GM18907 (cell line): ENCODE measurements around the gene GMPR2.
"Not testable (repeated sequence)": the region's sequence is repeated elsewhere in the genome, so short reads cannot be mapped to it uniquely, and the experiment has no call there.

ENCODE experiments used
- ATAC-seq: cut with Tn5 transposase; IDR thresholded peaks from one replicate; pipeline ENCODE4 v1.9.1; 2021; ENCODE audit warnings: mild to moderate bottlenecking, moderate library complexity; ENCODE audit not compliant: unreplicated experiment

GMPR2 gene

DNA sequence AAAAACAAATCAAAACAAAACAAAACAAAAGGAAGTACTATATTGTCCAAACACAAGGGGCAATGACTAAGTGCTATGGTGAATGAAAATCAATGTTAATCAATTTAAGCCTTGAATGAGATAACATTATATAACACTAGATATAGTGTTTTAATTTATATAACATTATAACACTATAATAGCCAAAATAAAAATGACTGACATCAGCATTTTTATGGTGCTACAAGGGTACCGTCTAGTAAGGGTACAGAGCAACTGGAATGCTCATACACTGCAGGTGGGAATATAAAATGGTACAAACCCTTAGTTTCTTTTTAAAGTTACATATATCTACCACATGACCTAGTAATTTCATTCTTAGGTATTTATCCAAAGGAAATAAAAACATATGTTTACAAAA is 6.3 kb upstream of the GMPR2 start:
- ATAC-seq: no peak

DNA sequence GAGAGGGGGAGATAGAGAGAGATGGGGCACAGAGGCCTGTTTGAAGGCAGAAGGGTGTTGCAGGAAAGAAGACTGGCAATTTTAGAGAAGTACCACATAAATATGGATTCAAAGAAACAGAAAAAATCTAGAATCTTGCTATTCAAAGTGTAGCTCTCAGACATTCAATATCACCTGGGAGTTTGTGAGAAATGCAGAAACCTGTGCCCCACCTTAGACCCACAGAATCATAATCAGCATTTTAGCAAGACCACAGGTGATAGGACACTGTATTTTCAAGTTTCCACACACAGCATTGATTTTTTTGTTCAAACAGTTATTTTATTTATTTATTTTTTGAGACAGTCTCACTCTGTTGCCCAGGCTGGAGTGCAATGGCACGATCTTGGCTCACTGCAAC is 3.8 kb upstream of the GMPR2 start:
- no peak for ATAC-seq

DNA sequence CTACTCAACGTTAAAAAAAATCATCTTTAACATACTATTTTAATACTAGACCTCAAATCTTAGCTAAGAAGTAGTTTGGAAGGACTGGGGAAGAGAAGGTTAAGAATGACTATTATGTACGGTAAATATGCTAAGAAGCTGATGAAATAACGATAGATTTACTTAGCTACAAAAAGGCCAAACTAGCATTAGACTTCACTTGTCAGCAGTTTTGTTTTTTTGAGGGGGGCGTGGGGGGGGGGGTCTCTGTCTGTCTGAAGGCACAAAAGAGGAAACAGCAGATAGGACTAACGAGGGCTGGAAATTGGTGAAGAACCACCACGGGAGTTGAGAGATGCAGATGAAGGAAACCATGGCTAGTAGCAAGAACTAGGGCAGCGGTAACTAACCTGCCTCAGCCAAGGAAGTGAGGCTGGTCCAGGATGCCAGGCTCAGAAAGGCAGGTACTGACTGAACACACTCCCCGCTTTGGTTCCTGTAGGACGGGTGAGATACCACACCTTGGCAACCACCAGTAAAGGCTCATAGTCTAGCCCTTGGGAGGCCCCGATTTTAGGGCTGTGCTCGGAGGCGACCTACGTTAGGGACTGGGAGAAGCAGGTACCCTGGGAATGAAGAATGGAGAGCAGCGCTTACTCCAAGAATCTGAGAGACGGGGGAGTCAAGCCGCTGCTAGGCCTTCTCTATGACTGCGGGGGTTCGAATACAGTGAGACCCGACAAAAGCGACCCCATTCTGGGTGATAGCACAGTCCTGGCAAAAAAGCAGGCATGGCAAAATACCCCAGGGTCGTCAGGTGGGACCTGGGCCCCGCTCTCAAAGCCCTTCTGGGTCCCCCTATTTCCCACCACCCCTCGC is 1.2 kb upstream of the GMPR2 start:
- peak; percentile 21 for ATAC-seq

DNA sequence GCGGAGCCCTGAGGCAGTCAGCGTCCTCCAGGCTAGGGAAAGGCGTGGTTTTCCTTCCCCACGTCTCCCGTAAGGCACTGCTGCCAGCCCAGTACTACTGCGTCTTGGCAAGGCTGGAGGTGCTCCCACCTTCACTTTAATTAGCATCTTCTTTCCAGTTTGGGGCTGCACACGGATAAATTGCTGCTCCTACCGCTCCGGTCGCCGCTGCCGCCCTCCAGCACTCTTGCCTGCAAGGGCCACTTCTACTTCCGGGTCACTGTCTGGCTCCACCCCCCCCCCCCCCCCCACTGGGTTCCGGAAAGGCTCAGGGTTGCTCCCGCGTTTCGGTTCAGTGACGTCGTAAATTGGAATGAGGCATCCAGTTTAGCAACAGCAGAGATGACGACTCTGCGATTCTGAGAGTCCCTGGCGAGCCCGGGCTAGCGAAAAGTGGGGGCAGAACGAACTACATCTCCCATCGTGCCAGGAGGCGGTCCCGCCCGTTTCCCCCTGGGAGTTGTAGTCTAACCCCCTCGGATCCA is 546 bp upstream of the GMPR2 start, which contains the start of gene NEDD8:
Gene NEDD8, minus strand, starts transcription at position 247 of the 524 bp plus-strand sequence. Its CDS starts 100 bp downstream, at position 147.
- ATAC-seq: peak; percentile 77

DNA sequence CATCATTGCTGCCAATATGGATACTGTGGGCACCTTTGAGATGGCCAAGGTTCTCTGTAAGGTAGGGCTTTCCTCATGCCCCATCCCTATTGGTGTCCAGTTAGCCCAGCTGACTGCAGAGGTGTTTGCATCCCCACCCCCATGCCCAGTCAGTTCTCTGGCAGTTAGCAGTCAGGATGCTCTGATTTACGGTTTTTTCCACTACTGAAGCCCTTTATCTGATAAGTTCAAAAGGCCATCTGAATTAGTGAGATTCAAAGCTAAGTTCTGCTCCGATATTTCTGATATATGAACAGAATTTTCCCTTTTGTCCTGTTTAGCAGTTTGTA is 773 bp downstream of the GMPR2 start:
- ATAC-seq: no peak

DNA sequence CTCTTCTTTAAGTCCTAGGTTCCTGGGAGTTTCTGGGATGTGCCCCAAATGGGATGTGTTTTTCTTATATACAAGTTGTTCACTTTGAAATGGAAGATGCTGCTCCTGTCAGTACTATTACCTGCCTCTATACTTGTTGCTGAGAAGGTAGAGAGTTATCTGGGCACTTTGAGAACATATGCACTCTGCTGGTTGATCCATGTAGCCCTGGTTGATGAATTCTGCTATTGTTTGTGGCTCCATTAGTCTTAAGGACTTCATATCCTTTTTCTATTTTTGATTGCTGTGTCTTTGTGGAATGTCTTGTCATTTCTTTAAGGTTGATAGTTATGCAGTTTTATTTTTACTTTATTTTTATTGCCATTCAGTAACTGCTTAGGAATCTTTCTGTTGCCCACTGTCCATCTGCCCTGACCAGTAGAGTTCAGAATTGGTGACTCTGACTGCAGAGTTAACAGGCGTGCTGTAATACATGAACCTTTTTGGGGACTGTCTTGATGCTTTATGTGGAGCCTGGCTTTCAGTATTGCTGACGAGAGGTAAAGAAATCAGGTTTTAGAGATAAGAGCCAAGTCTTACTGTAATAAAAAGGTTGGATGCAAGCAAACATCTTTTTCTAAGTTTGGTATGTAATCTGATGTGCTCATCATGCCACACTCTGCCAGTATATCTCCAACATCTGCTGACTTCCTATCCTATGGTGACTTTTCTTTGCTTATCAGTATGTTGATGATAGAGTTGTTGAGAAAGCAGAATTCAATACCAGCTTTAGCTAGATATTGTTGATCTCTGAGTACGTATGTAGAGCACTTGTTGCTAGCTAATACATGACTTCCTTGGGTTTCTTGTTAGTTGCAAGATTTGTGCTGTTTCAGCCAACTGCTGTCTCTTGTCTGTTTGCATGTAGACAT is 1.6 kb downstream of the GMPR2 start:
- no peak for ATAC-seq

DNA sequence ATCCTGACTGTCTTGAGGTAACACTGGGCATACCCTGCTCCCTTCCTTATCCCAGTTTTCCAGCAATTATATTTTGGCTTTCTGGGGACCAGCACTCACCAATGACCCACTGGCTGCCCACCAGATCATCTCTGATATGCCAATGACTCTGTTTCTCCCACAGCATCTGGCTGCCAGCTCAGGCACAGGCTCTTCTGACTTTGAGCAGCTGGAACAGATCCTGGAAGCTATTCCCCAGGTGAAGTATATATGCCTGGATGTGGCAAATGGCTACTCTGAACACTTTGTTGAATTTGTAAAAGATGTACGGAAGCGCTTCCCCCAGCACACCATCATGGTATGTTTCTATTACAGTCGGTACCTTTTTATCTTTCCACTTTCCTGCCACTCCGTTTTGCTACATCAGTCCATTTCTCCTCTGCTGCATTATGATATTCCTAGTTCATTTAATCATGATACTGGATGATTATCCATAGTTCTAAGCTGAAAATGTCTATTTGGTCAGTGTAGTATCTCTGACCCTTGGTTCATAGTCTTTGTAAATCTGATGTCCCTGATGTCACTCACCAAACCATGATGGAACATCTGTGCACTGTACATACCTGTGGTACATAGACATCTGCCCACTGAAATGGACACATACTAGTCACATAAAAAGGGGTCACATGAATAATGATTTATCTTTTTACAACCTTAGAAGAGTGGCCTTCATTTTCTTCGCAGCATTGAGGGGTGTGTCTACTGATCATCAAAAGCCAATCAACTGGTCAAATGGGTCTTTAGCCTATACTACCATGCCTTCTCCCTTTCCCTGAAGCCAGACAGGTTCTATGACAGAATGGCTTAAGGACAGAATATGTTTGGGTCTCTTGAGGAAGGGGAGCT is 3.3 kb downstream of the GMPR2 start:
- no peak for ATAC-seq

DNA sequence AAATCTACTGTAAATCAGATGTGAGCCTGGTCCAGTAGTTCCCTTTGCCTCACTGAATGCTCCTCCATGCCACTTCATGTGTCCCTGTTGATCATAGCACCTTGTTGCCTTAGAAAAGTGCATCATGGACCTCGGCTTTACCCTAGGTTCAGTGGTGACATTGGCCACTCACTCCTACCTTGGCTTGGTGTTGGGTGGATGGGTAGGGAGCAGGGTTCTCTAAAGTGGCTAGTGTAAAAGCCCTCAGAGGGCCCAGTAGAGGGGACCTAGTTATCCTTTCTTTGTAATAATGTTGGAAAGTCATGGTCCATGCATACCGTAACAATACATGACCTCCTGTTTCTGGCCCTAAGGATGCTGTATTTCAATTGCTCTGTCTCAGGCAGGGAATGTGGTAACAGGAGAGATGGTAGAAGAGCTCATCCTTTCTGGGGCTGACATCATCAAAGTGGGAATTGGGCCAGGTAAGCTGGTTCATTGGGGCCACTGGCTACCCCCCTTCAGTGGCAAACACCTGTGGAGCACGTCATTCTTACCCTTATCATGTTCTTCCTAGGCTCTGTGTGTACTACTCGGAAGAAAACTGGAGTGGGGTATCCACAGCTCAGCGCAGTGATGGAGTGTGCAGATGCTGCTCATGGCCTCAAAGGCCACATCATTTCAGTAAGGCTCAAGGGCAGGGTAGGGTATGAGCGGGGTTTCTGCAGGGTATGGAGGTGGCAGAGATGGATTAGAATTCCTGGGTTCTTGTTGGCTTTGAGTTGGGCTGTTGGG is 4.1 kb downstream of the GMPR2 start:
- ATAC-seq: no peak

DNA sequence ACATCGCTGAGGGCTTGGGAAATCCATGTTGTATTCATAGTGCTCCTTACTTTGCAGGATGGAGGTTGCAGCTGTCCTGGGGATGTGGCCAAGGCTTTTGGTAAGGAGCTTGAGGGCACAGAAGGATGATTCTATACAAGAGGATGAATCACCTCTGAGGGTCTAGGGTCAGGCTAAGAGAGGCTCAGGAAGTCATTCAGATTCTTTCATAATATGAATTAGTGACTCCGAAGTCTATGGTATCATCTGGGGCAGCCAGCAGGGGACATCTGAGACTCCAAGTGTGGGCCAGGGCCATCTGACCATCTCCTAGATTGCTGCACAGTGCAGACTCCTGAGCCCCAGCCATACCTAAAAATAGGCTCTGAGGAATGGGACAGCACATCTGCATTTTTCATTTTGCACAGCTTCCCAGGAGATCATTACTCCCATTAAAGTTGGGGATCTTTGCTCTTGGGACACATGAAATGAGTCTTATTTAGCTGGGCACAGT is 4.8 kb downstream of the GMPR2 start:
- ATAC-seq: no peak

DNA sequence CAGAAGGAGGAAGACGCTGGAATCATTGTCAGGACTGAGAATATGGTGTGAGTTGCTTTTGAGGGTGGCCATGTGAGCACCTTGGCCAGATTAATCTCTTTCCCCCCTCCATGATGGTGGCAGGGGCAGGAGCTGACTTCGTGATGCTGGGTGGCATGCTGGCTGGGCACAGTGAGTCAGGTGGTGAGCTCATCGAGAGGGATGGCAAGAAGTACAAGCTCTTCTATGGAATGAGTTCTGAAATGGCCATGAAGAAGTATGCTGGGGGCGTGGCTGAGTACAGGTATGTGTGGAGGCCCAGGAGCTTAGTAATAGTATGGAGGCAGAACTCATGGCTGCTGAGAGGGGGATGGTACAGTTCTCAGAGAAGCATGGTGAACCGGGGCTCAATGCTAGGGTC is 5.4 kb downstream of the GMPR2 start:
- ATAC-seq: no peak

DNA sequence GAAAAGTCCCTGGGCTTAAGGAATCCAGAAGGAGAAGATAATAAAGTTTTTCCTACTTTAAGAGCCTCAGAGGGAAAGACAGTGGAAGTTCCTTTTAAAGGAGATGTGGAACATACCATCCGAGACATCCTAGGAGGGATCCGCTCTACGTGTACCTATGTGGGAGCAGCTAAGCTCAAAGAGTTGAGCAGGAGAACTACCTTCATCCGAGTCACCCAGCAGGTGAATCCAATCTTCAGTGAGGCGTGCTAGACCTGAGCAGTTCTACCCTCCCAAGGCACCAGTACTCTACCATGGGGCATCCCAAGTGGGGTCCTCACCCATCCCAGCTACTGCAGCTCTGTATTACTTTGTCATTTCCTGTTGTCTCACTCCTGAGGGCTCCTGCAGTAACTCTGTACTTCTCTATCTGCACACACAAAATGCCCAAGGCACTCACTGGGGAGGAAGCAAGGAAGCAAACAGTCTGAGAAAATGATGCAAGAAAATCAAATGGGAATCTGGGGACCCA is 5.9 kb downstream of the GMPR2 start:
- ATAC-seq: no peak

DNA sequence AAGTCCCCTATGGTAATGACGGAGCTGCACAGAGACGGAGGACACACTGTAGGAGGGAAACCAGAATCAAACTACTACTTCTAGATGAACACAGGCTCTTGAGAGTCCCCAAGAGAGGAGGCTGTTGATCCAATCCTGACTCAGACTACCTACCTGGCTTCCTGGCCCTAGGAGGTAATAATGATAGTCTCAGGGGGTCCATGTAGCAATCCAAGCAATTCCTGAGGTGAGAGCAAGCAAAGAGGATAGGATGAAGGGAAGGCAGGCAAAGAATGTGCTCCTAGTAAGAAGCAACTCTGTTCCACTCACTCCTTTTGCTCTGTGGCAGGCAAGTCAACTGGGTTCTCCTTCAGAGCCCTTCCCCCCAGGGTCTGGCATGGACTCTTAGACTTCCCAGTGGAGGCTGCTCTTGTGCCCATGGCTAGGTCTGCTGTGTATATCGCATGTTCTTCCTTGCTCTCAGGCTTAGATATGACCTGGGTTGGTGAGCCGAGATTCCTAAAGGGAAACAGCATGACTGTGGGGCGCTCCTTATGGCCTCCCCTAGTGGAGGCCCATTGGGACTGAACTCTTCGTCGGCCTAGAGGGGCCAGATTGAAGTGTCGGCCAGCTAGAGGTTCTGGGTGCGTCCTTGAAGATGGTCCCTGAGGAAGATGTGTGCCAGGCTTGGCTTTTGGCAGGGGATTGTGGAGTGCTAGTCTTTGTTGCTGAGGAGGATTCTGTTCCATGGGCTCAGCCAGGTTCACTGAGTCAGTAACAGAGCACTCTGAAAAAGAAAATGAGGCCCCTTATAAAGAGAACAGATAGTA is 7.6 kb downstream of the GMPR2 start:
- no peak for ATAC-seq

DNA sequence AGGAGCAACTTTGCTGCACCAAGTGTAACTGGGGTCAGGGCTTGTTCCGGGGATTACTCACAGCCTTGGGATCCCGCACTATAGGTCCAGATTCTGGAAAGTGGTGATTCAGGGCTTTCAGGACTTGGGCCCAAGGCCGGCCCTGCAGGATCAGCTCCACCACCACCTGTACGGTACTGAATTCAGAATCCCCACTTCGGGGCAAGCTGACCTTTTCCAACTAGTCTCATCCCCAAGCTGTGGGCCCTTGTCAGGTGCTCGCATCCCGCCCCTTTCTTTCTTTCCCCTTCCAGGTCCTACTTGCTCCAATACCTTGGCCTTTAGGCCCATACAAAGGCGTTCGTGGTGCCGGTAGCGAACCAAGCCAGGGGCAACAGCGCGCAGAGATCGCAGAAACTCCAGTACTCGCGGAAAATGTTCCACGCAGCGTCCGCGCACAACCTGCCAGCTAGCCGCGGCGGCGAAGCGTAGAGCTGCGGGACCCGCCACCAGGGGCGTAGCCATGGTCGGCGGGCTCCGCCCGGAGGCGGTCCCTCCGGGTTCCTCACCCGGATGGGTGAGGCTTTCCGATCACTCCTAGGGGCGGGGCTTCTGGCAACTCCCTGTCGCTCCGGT is 9.2 kb downstream of the GMPR2 start:
- peak; percentile 83 for ATAC-seq

DNA sequence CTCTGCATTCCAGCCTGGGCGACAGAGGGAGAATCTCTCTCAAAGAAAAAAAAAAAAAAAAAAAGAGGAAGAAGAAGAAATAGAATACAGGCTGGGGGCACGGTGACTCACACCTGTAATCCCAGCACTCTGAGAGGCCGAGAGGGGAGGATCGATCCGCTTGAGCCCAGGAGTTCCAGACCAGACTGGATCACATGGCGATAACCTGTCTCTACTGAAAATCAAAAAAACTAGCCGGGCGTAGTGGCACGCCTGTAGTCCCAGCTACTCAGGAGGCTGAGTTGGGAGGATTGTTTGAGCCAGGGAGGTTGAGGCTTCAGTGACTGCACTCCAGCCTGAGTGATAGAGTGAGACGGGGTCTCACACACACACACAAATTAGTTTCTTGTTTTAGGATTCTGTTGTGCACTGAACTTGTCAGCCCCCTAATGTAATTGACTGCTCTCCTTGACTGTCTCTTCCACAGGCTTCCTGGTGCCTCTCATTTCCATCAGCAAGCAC is 10.7 kb downstream of the GMPR2 start:
- ATAC-seq: no peak

DNA sequence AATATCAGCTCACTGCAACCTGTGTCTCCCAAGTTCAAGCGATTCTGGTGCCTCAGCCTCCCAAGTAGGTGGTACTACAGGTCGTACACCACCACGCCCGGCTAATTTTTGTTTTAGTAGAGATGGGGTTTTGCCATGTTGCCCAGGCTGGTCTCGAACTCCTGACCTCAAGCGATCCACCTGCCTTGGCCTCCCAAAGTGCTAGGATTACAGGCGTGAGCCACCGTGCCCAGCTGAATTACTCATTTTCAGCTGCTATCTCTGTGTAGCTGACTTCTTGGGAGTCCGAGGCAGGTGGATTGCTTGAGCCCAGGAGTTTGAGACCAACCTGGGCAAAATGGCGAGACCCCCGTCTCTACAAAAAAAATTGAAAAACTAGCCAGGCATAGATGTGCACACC is 12.6 kb downstream of the GMPR2 start:
- ATAC-seq: not testable (repeated sequence)

DNA sequence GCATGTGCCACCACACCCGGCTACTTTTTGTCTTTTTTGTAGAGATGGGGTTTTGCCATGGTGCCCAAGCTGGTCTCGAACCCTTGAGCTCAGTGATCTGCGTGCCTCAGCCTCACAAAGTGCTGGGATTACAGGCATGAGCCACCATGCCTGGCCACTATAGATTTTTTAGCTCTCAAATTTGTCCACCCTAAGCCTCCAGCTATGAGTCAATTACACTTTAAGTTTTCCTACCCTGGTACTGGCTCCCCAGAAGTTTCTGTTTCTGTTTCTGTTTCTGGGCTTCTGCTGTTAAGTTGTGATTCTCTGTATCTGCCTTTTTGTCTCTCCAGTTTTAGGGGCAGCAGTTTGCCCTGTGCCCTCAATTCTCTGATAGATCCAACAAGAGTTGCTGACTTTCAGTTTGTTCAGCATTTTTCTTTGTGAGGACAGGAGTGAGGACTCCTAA is 14.1 kb downstream of the GMPR2 start:
- ATAC-seq: no peak

DNA sequence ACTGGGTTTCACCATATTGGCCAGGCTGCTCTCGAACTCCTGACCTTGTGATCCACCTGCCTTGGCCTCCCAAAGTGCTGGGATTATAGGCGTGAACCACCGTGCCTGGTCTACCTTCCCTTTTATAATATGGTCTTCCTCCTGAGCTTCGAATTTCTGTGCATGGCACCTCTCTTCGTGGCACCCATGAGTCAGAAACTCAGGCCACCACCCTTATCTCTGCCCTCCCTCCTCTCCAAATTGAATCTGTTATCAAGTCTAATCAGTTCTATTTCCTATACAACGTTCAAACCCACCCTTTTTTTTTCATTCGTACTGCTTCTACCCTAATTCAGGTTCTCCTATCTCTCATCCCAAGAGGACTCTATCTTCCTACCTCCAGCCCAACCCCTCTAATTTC is 14.7 kb downstream of the GMPR2 start:
- ATAC-seq: no peak
